K562 (cell line): ENCODE data around the gene SNRPF. TPM values are rescaled to one million over a fixed set of nuclear protein-coding genes. Genes with fewer than 3 reads are reported as not detected.

Experiments used
- BACH1 ChIP-seq: fragments of 200-800 bp; sonication (Bioruptor generic); IDR thresholded peaks from 2 replicates; pipeline ENCODE4 v1.6.1; 2016; ENCODE audit warnings: missing genetic modification characterization, missing compliant biosample characterization
- DNMT1 ChIP-seq: fragments of 450-650 bp; IDR thresholded peaks from 2 replicates; pipeline ENCODE4 v1.6.1; 2016; ENCODE audit warnings: antibody characterized with exemption, mild to moderate bottlenecking
- HCFC1 ChIP-seq: IDR thresholded peaks from 2 replicates; pipeline ENCODE4 v1.6.1; 2012; ENCODE audit warnings: low read depth, low read length, improper control_type of control experiment
- JUN ChIP-seq, 2 experiments: sonication (generic) in 1 of 2; formaldehyde crosslinking in 1 of 2; IDR thresholded peaks; 2 replicates each; pipeline versions ENCODE4 v1.6.1 to v1.8.0; 2012 to 2022; ENCODE audit warnings: borderline replicate concordance in 2 of 2, mild to moderate bottlenecking in 2 of 2, improper control_type of control experiment in 1 of 2, low read depth in 1 of 2, low read length in 1 of 2, missing genetic modification reagents in 1 of 2
- MTA3 ChIP-seq: fragments of 450-650 bp; formaldehyde crosslinking; IDR thresholded peaks from 2 replicates; pipeline ENCODE4 v1.6.1; 2017; ENCODE audit warnings: mild to moderate bottlenecking, borderline replicate concordance
- MTF1 ChIP-seq: fragments of 250-450 bp; sonication (Bioruptor Pico); IDR thresholded peaks from 2 replicates; pipeline ENCODE4 v1.9.0; 2021; ENCODE audit warnings: moderate library complexity, mild to moderate bottlenecking, inconsistent platforms, borderline replicate concordance
- NELFE ChIP-seq: IDR thresholded peaks from 2 replicates; pipeline ENCODE4 v1.6.1; 2011; ENCODE audit warnings: mild to moderate bottlenecking; ENCODE audit not compliant: insufficient read depth, insufficient read length
- NEUROD1 ChIP-seq: fragments of 150-350 bp; IDR thresholded peaks from 2 replicates; pipeline ENCODE4 v1.6.1; 2014; ENCODE audit warnings: borderline replicate concordance, low read length, low read depth; ENCODE audit not compliant: partially characterized antibody
- SRF ChIP-seq, 2 experiments: fragments of 250-450, 450-650 bp in 1 of 2; sonication (Bioruptor Pico) in 1 of 2; sonication (generic) in 1 of 2; formaldehyde crosslinking; IDR thresholded peaks; 2 replicates each; pipeline versions ENCODE4 v1.5.0 to v1.5.1; 2020 to 2022; ENCODE audit warnings: mild to moderate bottlenecking in 1 of 2, missing genetic modification reagents in 1 of 2
- TAF15 ChIP-seq: fragments of 200-400 bp; formaldehyde crosslinking; IDR thresholded peaks from 2 replicates; pipeline ENCODE4 v1.6.1; 2017; ENCODE audit warnings: mild to moderate bottlenecking, low read depth, low read length, moderate library complexity
- ZNF551 ChIP-seq: fragments of 250-450 bp; sonication (Bioruptor Pico); IDR thresholded peaks from 2 replicates; pipeline ENCODE4 v1.5.0; 2021; ENCODE audit warnings: mild to moderate bottlenecking, moderate library complexity
- ZSCAN29 ChIP-seq: fragments of 450-650 bp; IDR thresholded peaks from 2 replicates; pipeline ENCODE4 v1.6.1; 2017
- polyA plus RNA-seq, 8 experiments: library from polyadenylated mRNA; depleted of rRNA in 4 of 8; stranded (reverse) in 5 of 8; unstranded in 3 of 8; fragments of >200 nt; fragmentation: Nextera tagmentation in 2 of 8; fragmentation: Illumina TruSeq in 1 of 8; extraction: Ambion mirVana in 2 of 8; extraction: Trizol in 1 of 8; gene quantifications; 2 replicates each; pipeline versions ENCODE4 v1.2.1 to v1.2.3, GENCODE V29; 2011 to 2014; ENCODE audit warnings: inconsistent platforms in 1 of 8, missing spikeins in 1 of 8
- total RNA-seq, 7 experiments: library from RNA; depleted of rRNA in 6 of 7; stranded (reverse); fragments of >200 nt in 6 of 7; fragmentation: Illumina TruSeq in 2 of 7; extraction: Trizol in 2 of 7; gene quantifications; 2 replicates each; pipeline versions ENCODE4 v1.2.1 to v1.2.3, GENCODE V29; 2011 to 2021; ENCODE audit warnings: low replicate concordance in 1 of 7
- TF ChIP-seq, protein P1 (sequence below), 2 experiments: IDR thresholded peaks; 2 replicates each; pipeline ENCODE4 v1.6.1; 2012; ENCODE audit warnings: improper control_type of control experiment in 2 of 2, low read depth in 2 of 2, low read length in 2 of 2, borderline replicate concordance in 1 of 2
- TF ChIP-seq, protein P2 (sequence below), 2 experiments: IDR thresholded peaks; 2 replicates each; pipeline ENCODE4 v1.6.1; 2011; ENCODE audit warnings: borderline replicate concordance in 1 of 2, control low read depth in 1 of 2, low read depth in 1 of 2, low read length in 1 of 2, mild to moderate bottlenecking in 1 of 2, mixed read lengths in 1 of 2, moderate library complexity in 1 of 2; ENCODE audit not compliant: insufficient read depth in 1 of 2, insufficient read length in 1 of 2, poor library complexity in 1 of 2, severe bottlenecking in 1 of 2; ENCODE audit errors: extremely low read depth in 1 of 2
- TF ChIP-seq, protein P3 (sequence below), 3 experiments: IDR thresholded peaks in 2 of 3; conservative IDR thresholded peaks in 1 of 3; 2 replicates each; pipeline ENCODE4 v1.5.1; 2011 to 2012; ENCODE audit warnings: low read length in 3 of 3, mild to moderate bottlenecking in 3 of 3, control low read depth in 2 of 3, improper control_type of control experiment in 1 of 3, inconsistent platforms in 1 of 3, low read depth in 1 of 3, mixed read lengths in 1 of 3, moderate library complexity in 1 of 3; ENCODE audit not compliant: insufficient read depth in 2 of 3
- TF ChIP-seq, protein P4 (sequence below): IDR thresholded peaks from 2 replicates; pipeline ENCODE4 v1.6.1; 2014; ENCODE audit warnings: antibody characterized with exemption

Gene SNRPF
- total and polyA plus RNA-seq, 9 of the 15 experiments (the other 6 are each of a cell fraction or from before 2014, with no cell fraction given): 37.9 to 205 (median 93.6) TPM

DNA sequence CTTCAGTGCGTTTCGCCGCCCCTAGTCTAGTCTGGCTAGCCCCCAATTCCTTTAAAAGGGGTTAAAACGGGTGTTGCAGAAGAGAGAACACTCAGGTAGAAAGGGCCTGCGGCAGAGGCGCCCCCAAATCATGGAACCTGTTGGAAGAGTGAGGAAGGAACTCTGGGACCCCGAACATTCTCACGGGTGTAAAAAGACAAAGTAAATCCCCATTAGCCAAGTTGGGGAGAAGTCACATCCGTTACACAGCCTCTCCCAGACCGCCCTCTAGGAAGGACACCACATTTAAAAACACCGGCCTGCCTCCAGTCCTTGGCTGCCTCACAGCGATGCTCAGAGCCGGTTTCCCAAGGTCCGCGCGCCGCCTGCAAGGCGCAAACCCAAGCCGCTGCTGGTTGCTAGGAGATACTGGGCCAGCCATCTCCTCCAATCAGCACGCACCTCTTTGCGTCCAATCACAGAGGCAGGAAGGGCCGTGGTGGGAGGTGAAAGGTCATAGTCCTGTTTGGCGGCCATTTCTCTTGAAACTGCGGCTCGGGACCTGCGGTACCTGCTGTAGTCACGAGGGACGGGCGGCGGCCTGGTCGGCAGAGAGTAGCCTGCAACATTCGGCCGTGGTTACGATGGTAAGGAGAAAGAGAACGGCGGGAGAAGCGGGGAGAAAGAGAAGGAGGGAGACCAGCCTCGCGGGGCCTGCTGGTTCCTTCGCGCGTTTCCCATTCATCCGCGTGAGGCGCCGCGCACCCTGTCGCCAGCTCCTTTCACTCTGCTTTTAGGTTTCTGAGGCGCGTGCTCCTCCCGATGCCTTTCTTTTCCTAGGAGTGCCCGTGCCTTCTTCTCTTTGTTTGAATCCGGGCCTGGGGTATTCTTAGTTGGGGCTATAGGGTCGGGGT lies at the start of gene SNRPF (continued):
- TF ChIP-seq, protein P1, sequence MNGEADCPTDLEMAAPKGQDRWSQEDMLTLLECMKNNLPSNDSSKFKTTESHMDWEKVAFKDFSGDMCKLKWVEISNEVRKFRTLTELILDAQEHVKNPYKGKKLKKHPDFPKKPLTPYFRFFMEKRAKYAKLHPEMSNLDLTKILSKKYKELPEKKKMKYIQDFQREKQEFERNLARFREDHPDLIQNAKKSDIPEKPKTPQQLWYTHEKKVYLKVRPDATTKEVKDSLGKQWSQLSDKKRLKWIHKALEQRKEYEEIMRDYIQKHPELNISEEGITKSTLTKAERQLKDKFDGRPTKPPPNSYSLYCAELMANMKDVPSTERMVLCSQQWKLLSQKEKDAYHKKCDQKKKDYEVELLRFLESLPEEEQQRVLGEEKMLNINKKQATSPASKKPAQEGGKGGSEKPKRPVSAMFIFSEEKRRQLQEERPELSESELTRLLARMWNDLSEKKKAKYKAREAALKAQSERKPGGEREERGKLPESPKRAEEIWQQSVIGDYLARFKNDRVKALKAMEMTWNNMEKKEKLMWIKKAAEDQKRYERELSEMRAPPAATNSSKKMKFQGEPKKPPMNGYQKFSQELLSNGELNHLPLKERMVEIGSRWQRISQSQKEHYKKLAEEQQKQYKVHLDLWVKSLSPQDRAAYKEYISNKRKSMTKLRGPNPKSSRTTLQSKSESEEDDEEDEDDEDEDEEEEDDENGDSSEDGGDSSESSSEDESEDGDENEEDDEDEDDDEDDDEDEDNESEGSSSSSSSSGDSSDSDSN (IDR thresholded peaks at IDR 0.05; ENCODE audit: borderline replicate concordance in 1 of 2, low read depth in 2 of 2, low read length in 2 of 2): 0 out of 4 replicates have a peak, but pooled peaks of 1 of the 2 experiments have one; percentile 34
- TF ChIP-seq BACH1 (tag) (no peak), MTF1 (CRISPR knock-in tag) (no peak), JUN (IDR thresholded peaks at IDR 0.05; ENCODE audit: borderline replicate concordance, low read depth, low read length) (0 out of 2 replicates have a peak, but pooled peaks have one; percentile 22), JUN (CRISPR knock-in tag; IDR thresholded peaks at IDR 0.05; ENCODE audit: borderline replicate concordance) (no peak), DNMT1 (no peak), HCFC1 (peak; percentile 86), ZNF551 (CRISPR knock-in tag) (no peak), NELFE (no peak), TAF15 (no peak), ZSCAN29 (no peak), SRF (CRISPR knock-in tag; IDR thresholded peaks at IDR 0.05) (no peak), MTA3 (peak; percentile 41; the same call in 1 of the 2 replicates), NEUROD1 (peak; percentile 98)
- TF ChIP-seq, protein P2, sequence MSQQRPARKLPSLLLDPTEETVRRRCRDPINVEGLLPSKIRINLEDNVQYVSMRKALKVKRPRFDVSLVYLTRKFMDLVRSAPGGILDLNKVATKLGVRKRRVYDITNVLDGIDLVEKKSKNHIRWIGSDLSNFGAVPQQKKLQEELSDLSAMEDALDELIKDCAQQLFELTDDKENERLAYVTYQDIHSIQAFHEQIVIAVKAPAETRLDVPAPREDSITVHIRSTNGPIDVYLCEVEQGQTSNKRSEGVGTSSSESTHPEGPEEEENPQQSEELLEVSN (IDR thresholded peaks at IDR 0.05; ENCODE audit: borderline replicate concordance in 1 of 2, extremely low read depth in 1 of 2, insufficient read depth in 1 of 2, insufficient read length in 1 of 2, low read depth in 1 of 2, low read length in 1 of 2, poor library complexity in 1 of 2, severe bottlenecking in 1 of 2): peak; percentile 60 to 65
- TF ChIP-seq, protein P3, sequence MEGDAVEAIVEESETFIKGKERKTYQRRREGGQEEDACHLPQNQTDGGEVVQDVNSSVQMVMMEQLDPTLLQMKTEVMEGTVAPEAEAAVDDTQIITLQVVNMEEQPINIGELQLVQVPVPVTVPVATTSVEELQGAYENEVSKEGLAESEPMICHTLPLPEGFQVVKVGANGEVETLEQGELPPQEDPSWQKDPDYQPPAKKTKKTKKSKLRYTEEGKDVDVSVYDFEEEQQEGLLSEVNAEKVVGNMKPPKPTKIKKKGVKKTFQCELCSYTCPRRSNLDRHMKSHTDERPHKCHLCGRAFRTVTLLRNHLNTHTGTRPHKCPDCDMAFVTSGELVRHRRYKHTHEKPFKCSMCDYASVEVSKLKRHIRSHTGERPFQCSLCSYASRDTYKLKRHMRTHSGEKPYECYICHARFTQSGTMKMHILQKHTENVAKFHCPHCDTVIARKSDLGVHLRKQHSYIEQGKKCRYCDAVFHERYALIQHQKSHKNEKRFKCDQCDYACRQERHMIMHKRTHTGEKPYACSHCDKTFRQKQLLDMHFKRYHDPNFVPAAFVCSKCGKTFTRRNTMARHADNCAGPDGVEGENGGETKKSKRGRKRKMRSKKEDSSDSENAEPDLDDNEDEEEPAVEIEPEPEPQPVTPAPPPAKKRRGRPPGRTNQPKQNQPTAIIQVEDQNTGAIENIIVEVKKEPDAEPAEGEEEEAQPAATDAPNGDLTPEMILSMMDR (IDR thresholded peaks at IDR 0.05 in 2 of 3, conservative IDR thresholded peaks at IDR 0.05 in 1 of 3; ENCODE audit: insufficient read depth in 2 of 3, low read depth in 1 of 3, low read length in 3 of 3): peak in 2 of 3 experiments; percentile 9 to 36; a peak in 1 of 6 replicates
- TF ChIP-seq, protein P4, sequence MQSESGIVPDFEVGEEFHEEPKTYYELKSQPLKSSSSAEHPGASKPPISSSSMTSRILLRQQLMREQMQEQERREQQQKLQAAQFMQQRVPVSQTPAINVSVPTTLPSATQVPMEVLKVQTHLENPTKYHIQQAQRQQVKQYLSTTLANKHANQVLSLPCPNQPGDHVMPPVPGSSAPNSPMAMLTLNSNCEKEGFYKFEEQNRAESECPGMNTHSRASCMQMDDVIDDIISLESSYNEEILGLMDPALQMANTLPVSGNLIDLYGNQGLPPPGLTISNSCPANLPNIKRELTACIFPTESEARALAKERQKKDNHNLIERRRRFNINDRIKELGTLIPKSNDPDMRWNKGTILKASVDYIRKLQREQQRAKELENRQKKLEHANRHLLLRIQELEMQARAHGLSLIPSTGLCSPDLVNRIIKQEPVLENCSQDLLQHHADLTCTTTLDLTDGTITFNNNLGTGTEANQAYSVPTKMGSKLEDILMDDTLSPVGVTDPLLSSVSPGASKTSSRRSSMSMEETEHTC: no peak
